HUES6 (cell line): ENCODE data around the gene CLCN1.

Source experiments
- H3K27ac ChIP-seq: 2 replicates; pipeline ENCODE4 v1.7.0; 2013; ENCODE audit warnings: low read depth, mild to moderate bottlenecking, low read length, inconsistent platforms
- H3K27me3 ChIP-seq: 2 replicates; pipeline ENCODE4 v1.6.1; 2013; ENCODE audit warnings: low read length; ENCODE audit not compliant: control insufficient read depth, insufficient read depth
- H3K36me3 ChIP-seq: 2 replicates; pipeline ENCODE4 v1.6.1; 2013; ENCODE audit warnings: low read length; ENCODE audit not compliant: control insufficient read depth, insufficient read depth
- H3K4me1 ChIP-seq: 2 replicates; pipeline ENCODE4 v1.6.1; 2013; ENCODE audit warnings: low read length; ENCODE audit not compliant: control insufficient read depth, insufficient read depth
- H3K4me3 ChIP-seq: 2 replicates; pipeline ENCODE4 v1.5.1; 2013; ENCODE audit warnings: low read depth, low read length
- H3K9ac ChIP-seq: one replicate; pipeline ENCODE4 v1.6.1; 2013; ENCODE audit warnings: mild to moderate bottlenecking, low read length
- H3K9me3 ChIP-seq: 2 replicates; pipeline ENCODE4 v1.6.1; 2013; ENCODE audit warnings: low read depth, low read length; ENCODE audit not compliant: control insufficient read depth, insufficient read depth

CLCN1 gene

DNA sequence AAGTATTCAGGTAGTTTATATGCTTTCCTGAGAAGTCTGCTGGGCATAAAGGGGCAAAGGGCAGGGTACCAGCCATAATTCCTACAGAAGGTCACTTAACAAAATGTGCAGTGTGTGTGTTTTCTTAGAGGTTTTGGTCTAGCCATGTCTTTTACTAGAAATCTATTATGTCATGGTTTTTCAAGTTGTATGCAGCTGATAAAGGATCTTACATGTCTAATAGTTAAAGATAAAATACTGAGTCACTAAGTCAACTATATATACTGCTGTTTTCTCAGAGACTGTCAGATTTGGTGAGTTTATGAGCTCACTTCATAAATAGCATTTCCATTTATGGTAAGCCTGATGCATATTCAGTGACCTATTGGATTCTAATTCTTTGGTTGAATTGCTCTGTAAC, 20.0 kb upstream of the CLCN1 start:
- Histone ChIP-seq H3K4me1 (no peaks in the 10 kb centered on the region), H3K27me3 (no peaks in the 10 kb centered on the region), H3K9me3 (no peaks in the 10 kb centered on the region), H3K4me3 (no peak overlapping the region), H3K36me3 (peaks cover 97% of the 10 kb centered on the region), H3K27ac (no peak overlapping the region), H3K9ac (no peak overlapping the region)

DNA sequence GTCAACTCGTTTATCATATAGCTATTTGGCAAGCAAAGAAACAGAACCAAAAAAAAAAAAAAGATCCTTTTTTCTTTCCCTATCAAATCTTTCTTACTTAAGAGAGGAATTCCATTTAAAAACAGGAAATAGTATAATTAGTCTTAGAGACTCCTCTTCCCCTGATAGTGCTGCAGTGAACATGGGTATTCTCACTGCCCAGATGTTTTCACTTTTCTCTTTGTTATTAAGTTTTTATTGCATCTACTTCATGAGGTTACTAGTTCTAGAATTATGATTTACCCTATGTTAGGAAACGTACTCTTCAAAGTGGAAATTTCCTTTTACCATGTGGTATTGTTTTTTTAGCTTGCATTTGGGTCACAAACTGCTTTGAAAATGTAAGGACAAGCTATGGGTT, 19.2 kb upstream of the CLCN1 start:
- Histone ChIP-seq H3K27ac (no peak overlapping the region), H3K4me3 (no peak overlapping the region), H3K9ac (no peak overlapping the region), H3K36me3 (peaks cover 97% of the 10 kb centered on the region), H3K4me1 (no peaks in the 10 kb centered on the region), H3K9me3 (no peaks in the 10 kb centered on the region), H3K27me3 (no peaks in the 10 kb centered on the region)

DNA sequence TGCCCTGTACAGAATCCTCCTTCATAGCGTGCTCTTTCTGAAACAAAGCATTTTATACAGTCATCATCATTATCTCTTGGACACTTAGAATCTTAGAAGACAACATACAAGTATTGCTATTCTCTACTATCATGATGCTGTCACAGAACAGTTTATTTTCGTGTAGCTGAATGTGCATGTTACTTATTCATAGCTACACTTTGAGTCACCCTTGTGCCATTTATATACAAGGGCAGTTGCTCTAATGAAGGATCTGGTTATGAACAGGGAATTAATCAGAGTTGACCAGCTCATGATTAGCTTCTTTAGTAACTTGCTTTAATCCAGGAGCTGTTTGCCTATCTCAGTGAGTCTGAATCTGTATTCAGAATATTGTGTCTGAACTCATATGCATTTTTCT, 16.6 kb upstream of the CLCN1 start:
- Histone ChIP-seq H3K27ac (no peak overlapping the region), H3K4me3 (no peak overlapping the region), H3K27me3 (no peaks in the 10 kb centered on the region), H3K4me1 (no peaks in the 10 kb centered on the region), H3K9ac (no peak overlapping the region), H3K9me3 (no peaks in the 10 kb centered on the region), H3K36me3 (peaks cover 96% of the 10 kb centered on the region)

DNA sequence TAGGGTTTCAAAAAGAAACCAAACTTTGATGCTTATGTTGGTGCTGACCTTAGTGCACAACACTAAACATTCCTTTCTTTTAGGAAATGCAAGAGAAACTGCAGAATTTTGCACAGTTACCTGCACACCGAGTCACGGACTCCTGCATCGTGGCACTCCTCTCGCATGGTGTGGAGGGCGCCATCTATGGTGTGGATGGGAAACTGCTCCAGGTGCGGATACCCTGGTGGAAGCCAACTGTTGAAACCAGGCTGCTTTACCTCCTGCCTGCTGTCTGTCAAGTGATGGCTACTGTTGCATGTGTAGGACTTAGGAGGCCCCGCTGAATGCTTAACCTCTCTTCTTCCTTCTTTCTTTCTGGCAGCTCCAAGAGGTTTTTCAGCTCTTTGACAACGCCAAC, 16.1 kb upstream of the CLCN1 start:
- Histone ChIP-seq H3K9me3 (no peaks in the 10 kb centered on the region), H3K9ac (no peak overlapping the region), H3K4me3 (no peak overlapping the region), H3K27me3 (no peaks in the 10 kb centered on the region), H3K36me3 (peaks cover 96% of the 10 kb centered on the region), H3K27ac (no peak overlapping the region), H3K4me1 (no peaks in the 10 kb centered on the region)

DNA sequence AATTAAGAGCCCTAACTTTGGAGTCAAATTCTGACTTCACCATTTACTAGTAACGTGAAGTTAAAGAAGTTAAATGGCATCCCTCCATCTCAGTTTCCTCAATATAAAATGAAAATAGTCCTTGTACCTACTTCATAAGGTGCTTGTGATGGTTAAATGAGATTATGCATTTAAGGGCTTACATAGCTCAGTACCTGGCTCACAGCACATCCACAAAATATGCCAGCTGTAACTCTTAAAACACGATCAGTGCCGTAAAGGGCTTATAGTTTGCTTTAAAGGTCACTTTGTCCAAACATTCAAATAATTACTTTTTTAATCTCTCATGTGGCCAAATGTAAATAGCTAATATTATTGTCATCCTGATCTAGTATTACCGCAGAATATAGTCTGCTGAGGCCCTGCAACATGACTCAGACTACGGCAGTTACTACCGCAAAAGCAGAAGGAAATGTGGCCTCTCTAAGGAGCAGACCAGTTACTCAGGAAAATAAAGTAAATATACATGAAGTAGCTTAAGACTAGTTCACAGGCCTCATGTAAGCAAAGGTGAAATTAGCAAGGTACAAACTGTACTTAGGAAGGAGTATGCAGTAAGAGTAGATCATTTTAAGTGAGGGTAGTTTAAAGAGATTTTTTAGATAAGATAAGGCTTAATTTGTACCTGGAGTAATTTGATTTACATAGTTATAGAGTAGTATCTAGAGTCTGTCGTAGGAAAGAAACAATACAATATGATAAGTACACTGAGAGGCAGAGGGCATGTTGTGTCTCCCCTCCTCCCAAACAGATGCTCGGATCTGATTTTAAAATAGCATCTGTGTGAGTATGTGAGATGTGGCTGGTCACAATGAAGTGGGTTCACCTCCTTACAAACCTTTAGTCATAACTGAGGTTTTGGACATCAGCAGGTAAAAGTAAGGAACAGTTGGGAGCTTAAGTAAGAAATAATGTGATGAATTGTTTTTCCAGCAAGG, 14.7 kb upstream of the CLCN1 start:
- peaks cover 95% of the 10 kb centered on the region for H3K36me3 ChIP-seq
- H3K4me3 ChIP-seq, result no peak overlapping the region
- H3K27ac ChIP-seq, result no peak overlapping the region
- H3K4me1 ChIP-seq, result no peaks in the 10 kb centered on the region
- no peaks in the 10 kb centered on the region for H3K27me3 ChIP-seq
- no peak overlapping the region for H3K9ac ChIP-seq
- H3K9me3 ChIP-seq, result no peaks in the 10 kb centered on the region

DNA sequence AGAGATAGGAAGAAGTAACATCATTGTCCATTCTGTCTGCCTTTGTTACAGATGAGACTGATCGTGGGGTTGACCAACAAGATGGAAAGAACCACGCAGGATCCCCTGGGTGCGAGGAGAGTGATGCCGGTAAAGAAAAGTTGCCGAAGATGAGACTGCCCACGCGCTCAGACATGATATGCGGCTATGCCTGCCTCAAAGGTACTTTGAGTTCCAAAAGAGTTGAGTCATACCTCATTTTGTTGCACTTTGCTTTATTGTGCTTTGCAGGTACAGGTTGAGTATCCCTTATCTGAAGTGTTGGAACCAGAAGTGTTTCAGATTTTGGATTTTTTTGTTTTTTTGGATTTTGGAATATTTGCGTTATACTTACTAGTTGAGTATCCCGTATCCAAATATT, 12.2 kb upstream of the CLCN1 start:
- Histone ChIP-seq H3K4me3 (no peak overlapping the region), H3K27me3 (no peaks in the 10 kb centered on the region), H3K4me1 (no peaks in the 10 kb centered on the region), H3K36me3 (peaks cover 95% of the 10 kb centered on the region), H3K9me3 (no peaks in the 10 kb centered on the region), H3K9ac (no peak overlapping the region), H3K27ac (no peak overlapping the region)

DNA sequence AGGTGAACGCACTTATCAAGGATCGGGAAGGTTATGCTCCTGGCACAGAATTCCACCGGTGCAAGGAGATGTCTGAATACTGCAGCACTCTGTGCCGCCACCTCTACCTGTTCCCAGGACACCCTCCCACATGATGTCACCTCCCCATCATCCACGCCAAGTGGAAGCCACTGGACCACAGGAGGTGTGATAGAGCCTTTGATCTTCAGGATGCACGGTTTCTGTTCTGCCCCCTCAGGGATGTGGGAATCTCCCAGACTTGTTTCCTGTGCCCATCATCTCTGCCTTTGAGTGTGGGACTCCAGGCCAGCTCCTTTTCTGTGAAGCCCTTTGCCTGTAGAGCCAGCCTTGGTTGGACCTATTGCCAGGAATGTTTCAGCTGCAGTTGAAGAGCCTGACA, 11.0 kb upstream of the CLCN1 start:
- Histone ChIP-seq H3K36me3 (peaks cover 83% of the 10 kb centered on the region), H3K27me3 (no peaks in the 10 kb centered on the region), H3K4me1 (no peaks in the 10 kb centered on the region), H3K9me3 (no peaks in the 10 kb centered on the region), H3K9ac (no peak overlapping the region), H3K27ac (no peak overlapping the region), H3K4me3 (no peak overlapping the region)

DNA sequence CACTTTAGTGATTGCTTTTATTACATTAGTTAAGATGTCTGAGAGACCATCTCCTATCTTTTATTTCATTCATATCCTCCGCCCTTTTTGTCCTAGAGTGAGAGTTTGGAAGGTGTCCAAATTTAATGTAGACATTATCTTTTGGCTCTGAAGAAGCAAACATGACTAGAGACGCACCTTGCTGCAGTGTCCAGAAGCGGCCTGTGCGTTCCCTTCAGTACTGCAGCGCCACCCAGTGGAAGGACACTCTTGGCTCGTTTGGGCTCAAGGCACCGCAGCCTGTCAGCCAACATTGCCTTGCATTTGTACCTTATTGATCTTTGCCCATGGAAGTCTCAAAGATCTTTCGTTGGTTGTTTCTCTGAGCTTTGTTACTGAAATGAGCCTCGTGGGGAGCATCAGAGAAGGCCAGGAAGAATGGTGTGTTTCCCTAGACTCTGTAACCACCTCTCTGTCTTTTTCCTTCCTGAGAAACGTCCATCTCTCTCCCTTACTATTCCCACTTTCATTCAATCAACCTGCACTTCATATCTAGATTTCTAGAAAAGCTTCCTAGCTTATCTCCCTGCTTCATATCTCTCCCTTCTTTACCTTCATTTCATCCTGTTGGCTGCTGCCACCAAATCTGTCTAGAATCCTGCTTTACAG, 10.4 kb upstream of the CLCN1 start:
- no peak overlapping the region for H3K27ac ChIP-seq
- peaks cover 77% of the 10 kb centered on the region for H3K36me3 ChIP-seq
- no peaks in the 10 kb centered on the region for H3K4me1 ChIP-seq
- no peaks in the 10 kb centered on the region for H3K27me3 ChIP-seq
- H3K4me3 ChIP-seq, result no peak overlapping the region
- H3K9me3 ChIP-seq, result no peaks in the 10 kb centered on the region
- H3K9ac ChIP-seq, result no peak overlapping the region

DNA sequence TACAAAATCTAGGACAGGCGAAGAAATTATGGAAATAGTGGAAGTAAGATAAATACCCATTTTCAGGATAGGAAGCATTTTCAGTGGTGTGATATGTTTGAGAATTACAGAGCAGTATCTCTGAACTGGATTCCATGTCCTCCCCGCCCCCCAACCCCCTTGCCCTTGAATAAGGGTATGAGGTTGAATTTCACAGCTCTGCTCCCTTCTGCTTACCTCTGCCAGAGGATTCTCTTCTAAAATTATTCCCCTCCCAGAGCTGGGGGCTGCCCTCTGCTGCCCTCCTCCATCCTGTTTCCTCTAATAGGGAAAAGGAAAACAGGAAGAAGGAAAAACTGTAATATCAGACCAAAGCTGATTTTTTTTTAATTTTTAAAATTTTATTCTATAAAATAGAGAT, 7.3 kb upstream of the CLCN1 start:
- H3K9me3 ChIP-seq, result no peaks in the 10 kb centered on the region
- H3K27ac ChIP-seq, result no peak overlapping the region
- H3K36me3 ChIP-seq, result peaks cover 47% of the 10 kb centered on the region
- no peaks in the 10 kb centered on the region for H3K27me3 ChIP-seq
- H3K4me3 ChIP-seq, result no peak overlapping the region
- H3K4me1 ChIP-seq, result no peaks in the 10 kb centered on the region
- H3K9ac ChIP-seq, result no peak overlapping the region

DNA sequence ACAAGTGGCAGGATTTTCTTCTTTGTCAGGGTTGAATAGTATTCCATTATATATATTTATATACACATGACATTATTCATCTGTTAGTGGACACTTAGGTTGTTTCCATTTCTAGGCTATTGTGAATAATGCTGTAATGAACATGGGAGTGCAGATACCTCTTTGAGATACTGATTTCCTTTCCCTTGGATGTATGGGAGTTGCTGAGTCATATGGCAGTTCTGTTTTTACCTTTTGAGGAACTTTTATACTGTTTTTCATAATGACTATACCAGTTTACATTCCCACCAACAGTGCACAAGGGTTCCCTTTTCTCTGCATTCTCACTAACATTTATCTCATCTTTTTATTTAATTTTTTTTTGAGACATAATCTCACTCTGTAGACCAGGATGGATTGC, 1.8 kb upstream of the CLCN1 start:
- H3K4me1 ChIP-seq, result no peaks in the 10 kb centered on the region
- no peak overlapping the region for H3K4me3 ChIP-seq
- H3K9me3 ChIP-seq, result no peaks in the 10 kb centered on the region
- H3K27ac ChIP-seq, result no peak overlapping the region
- no peak overlapping the region for H3K9ac ChIP-seq
- H3K27me3 ChIP-seq, result no peaks in the 10 kb centered on the region
- no peaks in the 10 kb centered on the region for H3K36me3 ChIP-seq

DNA sequence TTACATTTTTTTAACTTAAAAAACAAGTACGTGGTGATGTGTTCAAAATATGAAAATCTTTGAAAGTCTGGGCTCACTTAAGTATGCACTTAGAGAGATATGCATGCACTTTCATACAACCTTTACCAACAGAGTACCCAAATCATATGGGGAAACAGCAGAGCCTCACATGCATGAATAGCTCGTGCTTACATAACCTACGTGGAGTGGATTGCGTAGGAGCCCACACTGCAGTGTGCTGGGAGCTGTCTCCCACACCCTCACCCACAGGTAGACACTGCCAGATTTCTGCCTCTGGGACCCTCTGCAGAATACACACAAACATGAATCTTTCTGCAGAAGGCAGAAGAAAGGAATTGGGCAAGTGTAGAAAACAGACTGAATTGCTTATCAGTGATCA, 581 bp downstream of the CLCN1 start:
- Histone ChIP-seq H3K4me3 (no peak overlapping the region), H3K36me3 (no peaks in the 10 kb centered on the region), H3K4me1 (no peaks in the 10 kb centered on the region), H3K9ac (no peak overlapping the region), H3K9me3 (no peaks in the 10 kb centered on the region), H3K27ac (no peak overlapping the region), H3K27me3 (no peaks in the 10 kb centered on the region; the same call in 1 of the 2 replicates)
